ENCODE measurements around the gene CCP110. TPM values are rescaled to one million over a fixed set of nuclear protein-coding genes. Genes with fewer than 3 reads are reported as not detected.
A peak's percentile ranks its signal among the peaks of the same experiment; 100 is the strongest.

Gene CCP110
- total and polyA plus RNA-seq, 2 of the 13 experiments (the other 11 are each of a cell fraction or from before 2014, with no cell fraction given): 10.0 to 11.1 TPM

- TF ChIP-seq ZNF530 (CRISPR knock-in tag; IDR thresholded peaks at IDR 0.05; ENCODE audit: low read depth) (no peak), ZNF652 (CRISPR knock-in tag; IDR thresholded peaks at IDR 0.05; ENCODE audit: borderline replicate concordance, low read depth) (no peak; the same call in 1 of the 2 replicates), ATRX (CRISPR knock-in tag; IDR thresholded peaks at IDR 0.05; ENCODE audit: borderline replicate concordance) (no peak), ZNF709 (CRISPR knock-in tag; IDR thresholded peaks at IDR 0.05) (no peak), ZGPAT (CRISPR knock-in tag; IDR thresholded peaks at IDR 0.05) (peak; percentile 98), ZBTB34 (CRISPR knock-in tag; IDR thresholded peaks at IDR 0.05) (peak; percentile 96), CCAR2 (optimal IDR thresholded peaks at IDR 0.05; ENCODE audit: low read depth, low read length) (no peak), ZNF3 (CRISPR knock-in tag; IDR thresholded peaks at IDR 0.05) (no peak), TOE1 (CRISPR knock-in tag; IDR thresholded peaks at IDR 0.05) (peak; percentile 97), ZBTB21 (CRISPR knock-in tag; IDR thresholded peaks at IDR 0.05) (peak; percentile 24; the same call in 1 of the 2 replicates), HNF4G (IDR thresholded peaks at IDR 0.05; ENCODE audit: borderline replicate concordance, low read depth, low read length) (no peak; the same call in 1 of the 2 replicates), HNF4G (CRISPR knock-in tag; IDR thresholded peaks at IDR 0.05; ENCODE audit: borderline replicate concordance, low read depth) (no peak), CAMTA2 (CRISPR knock-in tag; IDR thresholded peaks at IDR 0.05; ENCODE audit: borderline replicate concordance) (no peak), ZNF660 (CRISPR knock-in tag; IDR thresholded peaks at IDR 0.05; ENCODE audit: borderline replicate concordance, low read depth) (no peak), ZNF782 (CRISPR knock-in tag; IDR thresholded peaks at IDR 0.05; ENCODE audit: borderline replicate concordance) (no peak; the same call in 1 of the 2 replicates), AKNA (CRISPR knock-in tag; IDR thresholded peaks at IDR 0.05; ENCODE audit: borderline replicate concordance) (no peak; the same call in 1 of the 2 replicates), ZNF615 (CRISPR knock-in tag; IDR thresholded peaks at IDR 0.05; ENCODE audit: borderline replicate concordance) (no peak)
- TF ChIP-seq, protein P1, sequence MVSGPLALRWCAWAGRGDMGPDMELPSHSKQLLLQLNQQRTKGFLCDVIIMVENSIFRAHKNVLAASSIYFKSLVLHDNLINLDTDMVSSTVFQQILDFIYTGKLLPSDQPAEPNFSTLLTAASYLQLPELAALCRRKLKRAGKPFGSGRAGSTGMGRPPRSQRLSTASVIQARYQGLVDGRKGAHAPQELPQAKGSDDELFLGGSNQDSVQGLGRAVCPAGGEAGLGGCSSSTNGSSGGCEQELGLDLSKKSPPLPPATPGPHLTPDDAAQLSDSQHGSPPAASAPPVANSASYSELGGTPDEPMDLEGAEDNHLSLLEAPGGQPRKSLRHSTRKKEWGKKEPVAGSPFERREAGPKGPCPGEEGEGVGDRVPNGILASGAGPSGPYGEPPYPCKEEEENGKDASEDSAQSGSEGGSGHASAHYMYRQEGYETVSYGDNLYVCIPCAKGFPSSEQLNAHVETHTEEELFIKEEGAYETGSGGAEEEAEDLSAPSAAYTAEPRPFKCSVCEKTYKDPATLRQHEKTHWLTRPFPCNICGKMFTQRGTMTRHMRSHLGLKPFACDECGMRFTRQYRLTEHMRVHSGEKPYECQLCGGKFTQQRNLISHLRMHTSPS (CRISPR knock-in tag; IDR thresholded peaks at IDR 0.05; ENCODE audit: low read depth): 0 out of 2 replicates have a peak, but pooled peaks have one; percentile 39
- TF ChIP-seq, protein P2, sequence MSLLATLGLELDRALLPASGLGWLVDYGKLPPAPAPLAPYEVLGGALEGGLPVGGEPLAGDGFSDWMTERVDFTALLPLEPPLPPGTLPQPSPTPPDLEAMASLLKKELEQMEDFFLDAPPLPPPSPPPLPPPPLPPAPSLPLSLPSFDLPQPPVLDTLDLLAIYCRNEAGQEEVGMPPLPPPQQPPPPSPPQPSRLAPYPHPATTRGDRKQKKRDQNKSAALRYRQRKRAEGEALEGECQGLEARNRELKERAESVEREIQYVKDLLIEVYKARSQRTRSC (CRISPR knock-in tag; IDR thresholded peaks at IDR 0.05; ENCODE audit: low read depth): no peak
These were observed 18.5 kb downstream of the CCP110 start (continued) for GRCh38 chr16:19542138-19542821.
